Stimulated activated CD8-positive, alpha-beta memory T cell treated with anti-CD3 and anti-CD28 coated beads, Interleukin-12 subunit alpha, Interleukin-12 subunit beta, amount 100 ng/mL, for 1 hour (primary cell): ENCODE data around the gene NMNAT3.

ENCODE experiments used
- DNase-seq: peaks from one replicate; pipeline ENCODE4 v3.0.0-alpha.2; 2020; ENCODE audit warnings: low read depth

Gene NMNAT3

GRCh38 chr3:139541532-139542288, 136.1 kb downstream of the NMNAT3 start:
- DNase-seq: no peak

- DNase-seq: no peak
These were observed 136.9 kb downstream of the NMNAT3 start for GRCh38 chr3:139540651-139541531.

DNA sequence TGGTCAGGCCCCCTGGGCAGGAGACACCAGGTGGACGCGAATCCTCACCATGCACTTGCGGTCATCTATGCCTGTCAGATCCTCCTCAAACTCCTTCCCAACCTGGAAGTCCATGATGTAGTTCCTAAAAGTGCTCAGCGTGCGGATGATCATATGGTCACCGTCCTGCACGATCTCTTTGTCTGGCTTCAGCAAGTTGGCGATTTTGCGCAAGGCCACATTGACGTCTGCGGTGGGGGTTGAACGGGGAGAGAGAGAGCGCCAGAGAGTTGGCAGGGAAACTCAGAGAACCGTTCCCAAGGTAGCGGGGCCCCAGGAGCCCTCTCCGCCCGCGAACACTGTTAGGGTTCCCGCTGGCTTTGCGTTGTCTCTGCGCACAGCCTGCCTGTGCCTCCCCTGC, 139.0 kb downstream of the NMNAT3 start:
- no peak for DNase-seq

- no peak for DNase-seq
These were observed 139.8 kb downstream of the NMNAT3 start for GRCh38 chr3:139537795-139538621.

- DNase-seq: no peak
These were observed 140.4 kb downstream of the NMNAT3 start for GRCh38 chr3:139537361-139537760.

DNA sequence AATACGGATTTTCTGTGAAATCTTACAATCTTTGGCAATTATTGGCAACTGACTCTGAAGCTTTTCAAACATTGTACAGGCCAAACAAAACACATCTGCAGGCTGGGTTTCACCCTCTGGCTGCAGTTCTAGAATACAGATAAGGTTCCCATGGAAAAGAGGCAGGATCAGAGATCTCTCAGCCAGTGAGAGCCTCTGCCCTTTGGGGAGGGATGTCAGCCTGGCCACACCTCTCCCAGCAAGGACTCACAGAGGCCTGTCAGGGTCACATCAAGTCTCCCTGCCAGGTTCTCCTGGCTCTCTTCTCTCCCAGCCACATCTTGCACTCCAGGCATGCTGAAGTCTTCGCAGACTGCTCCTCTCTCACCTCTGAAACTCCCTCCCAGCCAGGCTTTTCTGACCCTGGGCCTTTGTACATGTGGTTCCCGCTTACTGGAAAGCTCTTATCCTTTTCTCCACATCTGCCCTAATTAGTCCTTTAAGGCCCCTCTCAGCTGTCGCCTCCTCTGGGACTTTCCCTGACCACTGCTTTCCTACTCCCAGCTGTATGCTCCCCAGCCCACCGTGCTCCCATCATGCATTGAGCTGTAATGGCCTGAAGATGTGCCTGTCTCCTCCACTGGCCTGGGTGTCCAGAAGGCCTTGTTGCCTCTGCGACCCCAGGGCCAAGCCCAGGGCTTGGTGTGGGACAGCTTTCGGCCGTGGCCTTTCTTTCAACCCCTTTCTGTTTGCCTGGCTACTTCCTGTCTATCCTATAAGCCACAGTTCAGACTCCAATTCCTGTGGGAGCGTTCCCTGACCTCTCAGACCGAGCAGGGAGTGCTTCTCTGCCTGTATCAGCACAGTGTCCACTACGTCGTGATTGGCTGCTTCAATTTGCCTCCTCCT, 142.5 kb downstream of the NMNAT3 start:
- DNase-seq: no peak

GRCh38 chr3:139534455-139534812, 143.3 kb downstream of the NMNAT3 start:
- DNase-seq: no peak

DNA sequence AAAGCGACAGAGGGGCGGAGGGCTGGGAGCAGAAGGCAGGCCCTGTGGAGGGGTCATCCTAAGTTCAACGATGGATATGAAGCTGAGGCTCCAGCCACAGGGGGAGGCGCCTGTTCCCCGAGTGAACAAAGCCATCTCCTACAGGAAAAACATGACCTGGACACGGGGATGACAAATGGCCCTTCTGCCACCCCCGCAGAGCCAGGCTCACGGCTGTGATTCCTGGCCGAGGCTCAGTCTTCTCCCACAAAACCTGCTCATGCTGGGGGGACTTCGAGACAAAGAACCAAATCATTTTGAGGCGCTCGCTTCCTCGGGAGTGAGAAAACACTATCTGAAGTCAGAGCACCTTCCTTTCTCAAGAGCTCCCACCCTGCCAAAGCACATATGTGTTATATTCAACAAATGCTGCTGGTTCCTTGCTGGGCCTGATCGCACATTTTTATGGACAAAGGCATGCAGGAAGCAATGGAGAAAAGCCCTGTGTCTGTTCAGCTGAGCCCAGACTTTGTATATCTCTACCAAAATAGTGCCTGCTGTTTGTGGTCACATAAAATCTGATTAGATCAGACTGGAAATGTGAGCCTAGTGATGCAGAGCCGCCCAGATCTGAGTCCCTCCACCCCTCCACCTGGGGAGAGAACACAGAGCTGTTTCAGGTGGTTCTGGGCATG, 143.9 kb downstream of the NMNAT3 start:
- DNase-seq: no peak

DNA sequence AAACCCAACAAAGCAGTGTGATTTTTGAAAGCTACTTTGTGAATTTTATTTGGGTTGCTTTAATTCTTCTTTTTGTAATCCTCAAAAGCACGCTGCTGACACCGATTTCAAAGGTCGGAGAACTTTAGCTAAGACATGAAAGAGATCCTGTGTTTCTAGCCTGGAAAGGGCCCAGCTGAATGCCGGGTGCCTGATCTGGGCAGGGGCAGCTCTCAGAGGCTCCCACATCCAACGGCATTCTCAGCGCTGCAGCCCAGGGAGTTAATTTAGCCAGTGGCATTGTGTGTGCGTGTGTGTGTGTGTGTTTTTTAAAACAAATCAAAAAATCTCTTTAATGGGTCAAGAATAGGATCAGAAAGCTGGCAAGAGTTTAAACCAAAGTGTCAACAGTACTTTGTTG, 144.8 kb downstream of the NMNAT3 start:
- no peak for DNase-seq

- no peak for DNase-seq
These were observed 147.1 kb downstream of the NMNAT3 start for GRCh38 chr3:139530717-139531116.

DNA sequence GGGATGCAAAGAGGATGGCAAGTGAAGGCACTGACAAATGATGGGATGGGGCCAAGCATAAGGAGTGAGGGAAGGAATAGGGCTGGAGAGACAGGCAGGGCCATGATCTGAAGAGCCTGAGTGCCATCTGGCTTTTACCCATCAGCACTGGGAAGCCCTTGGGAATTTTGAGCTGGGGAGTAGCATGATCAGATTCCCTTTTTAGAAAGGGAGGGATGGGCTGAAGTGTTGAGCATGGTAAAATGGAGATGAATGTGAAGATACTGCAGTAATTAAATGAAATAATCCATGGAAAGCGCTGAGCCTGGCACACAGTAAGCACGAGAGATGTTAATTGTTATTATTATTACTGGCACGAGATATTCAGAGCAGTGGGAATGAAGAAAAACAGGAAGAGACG, 148.1 kb downstream of the NMNAT3 start:
- DNase-seq: no peak

DNA sequence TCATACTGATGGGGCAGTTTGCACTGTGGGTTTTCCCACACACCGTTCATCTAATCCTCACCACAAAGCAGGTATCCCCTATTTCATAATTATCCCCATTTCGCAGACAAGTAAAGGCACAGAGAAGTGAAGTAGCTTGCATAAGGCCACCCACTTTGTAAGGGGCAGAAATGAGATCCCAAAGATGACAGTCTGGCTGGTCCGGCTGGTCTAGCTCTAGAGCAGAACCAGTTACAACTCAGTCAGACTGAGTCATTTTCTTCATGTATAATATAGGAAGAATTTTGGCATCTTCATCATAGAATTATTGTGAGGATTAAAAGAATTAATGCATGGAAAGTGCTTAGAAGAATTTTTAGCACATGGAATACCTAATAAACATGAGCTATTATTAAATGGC, 148.8 kb downstream of the NMNAT3 start:
- no peak for DNase-seq

DNA sequence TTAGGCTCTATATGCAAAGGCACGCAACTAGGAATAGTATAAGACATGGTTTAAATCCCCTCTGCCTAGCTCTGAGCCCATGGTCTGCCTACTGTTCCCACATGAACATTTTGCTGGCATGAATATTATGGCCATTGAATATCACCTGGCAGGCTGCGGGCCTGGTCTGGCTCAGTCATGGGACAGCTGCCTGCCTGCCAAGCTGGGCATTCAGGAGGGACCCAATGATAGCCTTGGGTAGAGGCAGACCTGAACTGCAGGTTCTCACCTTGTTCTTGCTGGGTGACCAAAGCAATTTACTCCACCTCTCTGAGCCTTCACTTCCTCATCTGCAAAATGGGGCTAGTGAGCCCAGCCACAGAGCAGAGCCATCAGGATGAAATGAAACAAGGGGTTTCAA, 149.5 kb downstream of the NMNAT3 start:
- no peak for DNase-seq

GRCh38 chr3:139527265-139527664, 150.5 kb downstream of the NMNAT3 start:
- DNase-seq: no peak

DNA sequence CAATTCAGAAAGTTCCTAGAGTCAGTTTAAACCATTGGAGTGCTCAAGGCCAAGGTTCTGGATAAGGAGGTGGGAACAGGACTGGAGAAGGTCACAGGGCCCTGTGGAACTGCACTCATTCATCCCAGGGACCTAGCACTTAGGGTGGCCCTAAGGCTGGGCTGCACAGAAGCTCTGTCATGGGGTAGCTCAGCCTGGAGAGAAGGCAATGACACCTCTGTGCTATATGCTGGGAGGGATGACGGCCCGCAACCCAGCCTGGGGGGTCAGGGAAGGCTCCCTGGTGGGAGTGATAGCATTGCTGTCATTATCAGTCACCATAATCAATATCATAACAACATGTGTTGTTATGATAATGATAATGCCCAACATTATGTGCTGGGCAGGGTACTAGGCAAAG, 151.6 kb downstream of the NMNAT3 start:
- no peak for DNase-seq

DNA sequence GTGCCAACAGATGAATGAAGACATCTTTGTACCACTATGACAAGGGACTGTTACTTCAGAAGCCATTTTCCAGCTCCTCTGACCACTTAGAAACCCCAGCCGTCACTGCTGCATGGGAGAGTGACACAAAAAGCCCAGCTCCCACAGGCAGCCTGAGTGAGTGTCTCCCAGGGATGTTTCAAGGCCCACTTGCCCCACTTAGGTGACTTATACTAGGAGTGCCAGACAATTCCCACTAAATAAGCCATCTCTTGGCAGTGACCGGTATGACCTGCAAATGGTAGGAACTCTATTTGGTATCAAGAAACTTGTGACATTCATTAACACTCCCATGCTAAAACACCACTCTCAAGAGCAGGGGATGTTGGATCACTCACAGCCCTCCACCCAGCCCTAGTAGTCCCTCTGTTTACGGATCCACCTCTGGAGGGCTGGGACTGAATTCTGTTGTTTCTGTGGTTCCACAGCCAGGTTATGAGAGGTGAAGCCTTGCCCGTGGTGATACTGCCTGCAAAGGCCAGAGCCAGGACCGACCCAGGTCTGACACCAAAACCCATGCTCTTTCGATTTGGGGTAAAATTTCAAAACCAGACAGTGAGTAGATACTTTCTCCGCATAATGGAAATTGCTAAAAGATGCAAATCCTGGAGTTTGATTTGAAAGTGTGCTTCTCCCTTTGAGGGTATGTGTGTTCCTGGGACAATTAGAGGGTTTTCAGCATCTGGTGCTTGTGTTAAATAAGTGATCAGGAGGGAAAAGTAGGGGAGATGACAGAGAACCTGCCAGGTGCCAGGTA, 152.7 kb downstream of the NMNAT3 start:
- no peak for DNase-seq

- DNase-seq: no peak
These were observed 154.1 kb downstream of the NMNAT3 start for GRCh38 chr3:139523718-139524117.

DNA sequence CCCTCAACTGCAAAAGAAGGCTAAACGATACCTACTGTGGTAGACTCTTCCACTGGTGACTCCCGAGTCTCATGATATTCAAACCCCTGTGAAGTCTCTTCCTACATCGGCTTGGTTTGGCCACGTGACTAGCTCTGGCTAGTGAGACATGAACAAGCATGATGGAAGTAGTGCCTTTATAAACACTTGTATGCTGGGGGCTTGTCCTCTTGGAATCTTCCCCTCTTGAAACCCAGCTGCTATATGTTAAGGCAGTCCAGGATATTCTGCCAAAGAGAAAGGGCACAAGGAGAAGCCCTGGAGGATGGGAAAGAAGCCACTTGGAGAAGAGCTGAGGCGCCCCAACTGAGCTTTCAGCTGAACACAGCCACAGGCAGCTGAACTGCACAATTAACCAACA, 154.6 kb downstream of the NMNAT3 start:
- DNase-seq: no peak

- no peak for DNase-seq
These were observed 155.4 kb downstream of the NMNAT3 start for GRCh38 chr3:139522421-139522820.

- no peak for DNase-seq
These were observed 156.0 kb downstream of the NMNAT3 start for GRCh38 chr3:139521816-139522215.
